Upper lobe of left lung (tissue), 4 donors: ENCODE data around the gene IPO9.

Source experiments
- EP300 ChIP-seq, 4 donors: sonication (generic); formaldehyde crosslinking; IDR thresholded peaks; one replicate each; pipeline ENCODE4 v1.5.1; 2017; ENCODE audit warnings: antibody characterized with exemption in 4 of 4, control low read depth in 2 of 4
- POLR2A ChIP-seq, 4 donors: fragments of 450-650 bp; IDR thresholded peaks; one replicate each; pipeline ENCODE4 v1.5.1; 2016 to 2017; ENCODE audit warnings: antibody characterized with exemption in 4 of 4, mild to moderate bottlenecking in 2 of 4
- POLR2AphosphoS5 ChIP-seq, 2 donors: sonication (generic); formaldehyde crosslinking; IDR thresholded peaks; one replicate each; pipeline ENCODE4 v1.5.1; 2017; ENCODE audit warnings: antibody characterized with exemption in 2 of 2
- TF ChIP-seq, protein P1 (sequence below), 6 experiments: fragments of 450-650 bp in 4 of 6; fragments of 200-600 bp in 2 of 6; sonication (generic) in 2 of 6; IDR thresholded peaks; one replicate each; pipeline ENCODE4 v1.5.1; 2016 to 2019; ENCODE audit warnings: antibody characterized with exemption in 6 of 6

DNA sequence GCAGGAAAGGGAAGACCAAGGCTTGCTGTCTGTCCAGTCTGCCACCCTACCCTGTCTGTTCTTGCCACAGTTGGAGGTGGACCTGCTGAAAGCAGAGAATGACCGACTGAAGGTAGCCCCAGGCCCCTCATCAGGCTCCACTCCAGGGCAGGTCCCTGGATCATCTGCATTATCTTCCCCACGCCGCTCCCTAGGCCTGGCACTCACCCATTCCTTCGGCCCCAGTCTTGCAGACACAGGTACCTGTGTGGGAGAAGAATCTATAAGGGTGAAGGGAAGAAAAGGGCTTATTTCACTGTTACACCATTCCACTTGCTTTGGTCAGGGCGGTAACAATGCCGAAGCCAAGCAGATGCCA, 20.3 kb upstream of the IPO9 start:
- TF ChIP-seq, protein P1, sequence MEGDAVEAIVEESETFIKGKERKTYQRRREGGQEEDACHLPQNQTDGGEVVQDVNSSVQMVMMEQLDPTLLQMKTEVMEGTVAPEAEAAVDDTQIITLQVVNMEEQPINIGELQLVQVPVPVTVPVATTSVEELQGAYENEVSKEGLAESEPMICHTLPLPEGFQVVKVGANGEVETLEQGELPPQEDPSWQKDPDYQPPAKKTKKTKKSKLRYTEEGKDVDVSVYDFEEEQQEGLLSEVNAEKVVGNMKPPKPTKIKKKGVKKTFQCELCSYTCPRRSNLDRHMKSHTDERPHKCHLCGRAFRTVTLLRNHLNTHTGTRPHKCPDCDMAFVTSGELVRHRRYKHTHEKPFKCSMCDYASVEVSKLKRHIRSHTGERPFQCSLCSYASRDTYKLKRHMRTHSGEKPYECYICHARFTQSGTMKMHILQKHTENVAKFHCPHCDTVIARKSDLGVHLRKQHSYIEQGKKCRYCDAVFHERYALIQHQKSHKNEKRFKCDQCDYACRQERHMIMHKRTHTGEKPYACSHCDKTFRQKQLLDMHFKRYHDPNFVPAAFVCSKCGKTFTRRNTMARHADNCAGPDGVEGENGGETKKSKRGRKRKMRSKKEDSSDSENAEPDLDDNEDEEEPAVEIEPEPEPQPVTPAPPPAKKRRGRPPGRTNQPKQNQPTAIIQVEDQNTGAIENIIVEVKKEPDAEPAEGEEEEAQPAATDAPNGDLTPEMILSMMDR (IDR thresholded peaks at IDR 0.05): no peak
- TF ChIP-seq POLR2A (IDR thresholded peaks at IDR 0.05): no peak
- TF ChIP-seq EP300 (IDR thresholded peaks at IDR 0.05): no peak
- TF ChIP-seq POLR2AphosphoS5 (IDR thresholded peaks at IDR 0.05): no peak
